ENCODE measurements around the gene TMEM273.
"Not testable (repeated sequence)": the region's sequence is repeated elsewhere in the genome, so short reads cannot be mapped to it uniquely, and the experiment has no call there.

Gene TMEM273

DNA sequence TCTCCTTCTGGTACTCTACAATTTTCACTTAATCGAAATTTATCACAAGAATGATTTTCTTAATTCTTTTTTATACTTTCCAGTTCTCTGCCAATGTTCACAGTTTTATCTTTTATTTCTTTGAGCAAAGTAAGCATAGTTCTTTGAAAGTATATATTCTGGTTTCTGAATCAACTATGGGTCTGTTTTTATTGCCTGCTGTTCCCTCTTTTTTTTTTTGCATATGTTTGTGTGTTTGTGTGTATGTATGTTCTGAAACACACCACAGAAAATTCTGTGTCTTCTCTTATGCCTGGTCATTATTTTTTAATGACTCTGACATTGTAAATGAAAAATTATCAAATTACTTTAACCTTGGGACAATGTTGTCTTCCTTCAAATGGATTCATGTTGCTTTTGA lies 15.9 kb upstream of the TMEM273 start:
- DNase-seq, result no peak

DNA sequence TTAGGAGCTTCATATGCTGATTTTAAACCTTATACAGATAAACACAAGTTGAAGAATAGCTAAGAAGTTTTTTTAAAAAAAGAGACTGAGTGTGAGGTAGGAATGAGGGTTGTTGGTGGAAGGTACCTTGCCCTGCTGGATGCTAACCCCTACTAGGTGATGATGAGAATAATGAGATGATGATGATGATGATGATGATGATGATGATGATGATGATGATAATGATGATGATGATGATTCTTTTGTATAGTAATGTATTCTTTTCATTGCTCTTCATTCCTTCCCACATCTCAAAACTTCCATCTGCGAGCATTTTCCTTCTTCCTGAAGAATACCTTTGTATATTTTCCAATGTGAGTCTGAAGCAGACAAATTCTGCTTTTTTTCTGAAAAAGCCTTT lies 14.1 kb upstream of the TMEM273 start:
- no peak for DNase-seq

DNA sequence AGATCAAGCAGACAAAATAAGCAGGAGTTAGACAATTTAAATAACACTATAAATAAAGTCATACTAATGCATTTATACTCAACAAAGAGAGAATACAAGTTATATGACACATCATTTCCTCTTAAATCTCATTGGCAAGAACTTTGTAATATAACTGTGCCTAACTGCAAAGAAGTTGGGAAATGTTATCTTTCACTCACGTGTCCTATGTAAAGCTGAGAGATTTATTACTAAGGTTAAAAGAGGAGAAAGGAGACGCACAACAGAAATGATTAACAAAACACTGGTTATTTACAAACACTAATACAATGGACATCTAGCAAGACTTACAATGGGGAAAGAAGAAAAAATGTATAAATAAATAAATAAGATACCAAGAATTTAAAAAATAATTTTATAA lies 12.7 kb upstream of the TMEM273 start:
- DNase-seq, result no peak

DNA sequence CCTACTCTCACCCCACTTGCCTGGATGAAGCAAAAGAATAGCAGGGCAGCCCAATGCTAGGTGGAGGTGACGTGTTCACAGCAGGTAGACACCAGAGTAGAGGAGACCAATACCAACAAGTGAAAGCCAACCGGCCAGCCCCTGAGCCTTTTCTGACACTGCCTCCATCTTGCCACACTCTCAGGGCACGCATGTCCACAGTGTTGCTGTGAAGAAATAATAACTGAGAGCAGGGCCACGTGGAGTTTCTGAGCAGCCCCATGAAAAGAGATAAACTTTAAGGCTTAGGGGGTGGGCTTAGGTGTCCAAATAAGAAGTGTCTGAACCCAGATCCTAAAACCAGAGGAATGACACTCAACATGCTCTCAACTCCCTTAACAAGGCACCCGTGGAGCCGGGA lies 9.0 kb upstream of the TMEM273 start:
- no peak for DNase-seq

DNA sequence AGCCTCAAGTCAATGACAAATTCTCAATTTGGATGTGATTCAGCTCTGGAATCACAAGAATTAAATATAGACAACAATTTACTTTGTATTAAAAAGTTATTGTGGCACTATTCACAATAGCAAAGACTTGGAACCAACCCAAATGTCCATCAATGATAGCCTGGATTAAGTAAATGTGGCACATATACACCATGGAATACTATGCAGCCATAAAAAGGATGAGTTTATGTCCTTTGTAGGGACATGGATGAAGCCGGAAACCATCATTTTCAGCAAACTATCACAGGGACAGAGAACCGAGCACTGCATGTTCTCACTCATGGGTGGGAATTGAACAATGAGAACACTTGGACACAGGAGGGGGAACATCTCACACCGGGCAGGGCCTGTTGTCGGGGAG lies 7.7 kb upstream of the TMEM273 start:
- not testable (repeated sequence) for DNase-seq

DNA sequence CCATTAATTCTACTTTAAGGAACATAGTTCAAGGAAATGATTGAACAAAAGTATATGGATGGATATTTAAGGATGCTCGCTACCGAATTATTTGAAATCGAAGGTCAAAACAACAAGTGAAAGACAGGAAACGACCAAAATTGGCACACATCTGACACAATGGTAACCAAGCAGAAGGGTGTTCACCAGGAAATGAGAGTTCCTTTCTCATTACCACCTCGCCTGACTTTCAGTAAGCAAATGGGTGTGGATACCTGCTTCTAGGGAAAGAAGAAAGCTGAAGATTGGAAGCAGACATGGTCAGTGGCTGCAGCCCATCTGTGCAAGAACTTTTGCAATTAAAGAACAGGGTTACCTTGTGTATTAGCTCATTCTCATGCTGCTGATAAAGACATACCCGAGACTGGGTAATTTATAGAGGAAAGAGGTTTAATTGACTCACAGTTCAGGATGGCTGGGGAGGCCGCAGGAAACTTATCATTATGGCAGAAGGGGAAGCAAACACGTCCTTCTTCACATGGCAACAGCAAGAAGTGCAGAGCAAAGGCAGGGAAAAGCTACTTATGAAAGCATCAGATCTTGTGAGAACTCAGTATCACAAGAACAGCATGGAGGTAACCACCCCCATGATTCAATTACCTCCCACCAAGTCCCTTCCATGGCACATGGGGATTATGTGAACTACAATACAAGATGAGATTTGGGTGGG lies 6.2 kb upstream of the TMEM273 start:
- DNase-seq, result no peak

DNA sequence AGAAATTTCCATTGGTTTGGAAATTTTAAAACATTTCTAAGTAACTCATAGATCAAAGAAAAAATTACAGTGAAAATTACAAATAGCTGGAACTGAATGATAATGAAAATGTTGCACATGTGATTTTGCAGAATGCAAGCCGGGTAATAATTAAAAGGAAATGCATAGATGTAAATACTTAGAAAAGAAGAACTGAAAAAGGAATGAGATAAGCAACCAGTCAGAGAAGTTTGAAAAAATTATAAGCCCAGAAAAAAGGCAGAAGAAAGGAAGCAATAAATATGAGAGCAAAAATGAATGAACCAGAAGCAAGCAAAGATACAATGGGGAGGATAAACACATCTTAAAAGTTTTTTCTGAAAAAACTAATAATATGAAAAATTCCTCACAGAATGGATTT lies 3.2 kb upstream of the TMEM273 start:
- peak; percentile 18 for DNase-seq

DNA sequence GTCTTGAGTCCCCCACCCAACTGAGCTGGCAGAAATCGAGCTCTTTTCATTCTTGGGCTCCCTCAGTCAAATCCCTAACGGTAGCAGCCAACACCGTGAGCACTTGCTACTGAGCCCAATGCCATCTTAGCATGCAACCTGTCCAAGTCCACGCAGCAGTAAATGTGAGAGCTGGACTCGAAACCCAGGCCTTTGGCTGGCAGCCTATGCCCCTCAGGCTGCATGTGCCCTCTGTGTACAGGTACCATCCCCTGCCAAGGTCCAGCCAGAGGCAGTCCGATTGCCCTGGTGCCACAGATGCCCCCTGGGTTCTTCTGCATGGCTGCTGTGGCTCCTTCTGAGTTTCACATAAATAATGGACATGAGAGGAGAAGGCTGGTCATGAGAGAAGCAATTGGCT lies 1.2 kb upstream of the TMEM273 start:
- no peak for DNase-seq

DNA sequence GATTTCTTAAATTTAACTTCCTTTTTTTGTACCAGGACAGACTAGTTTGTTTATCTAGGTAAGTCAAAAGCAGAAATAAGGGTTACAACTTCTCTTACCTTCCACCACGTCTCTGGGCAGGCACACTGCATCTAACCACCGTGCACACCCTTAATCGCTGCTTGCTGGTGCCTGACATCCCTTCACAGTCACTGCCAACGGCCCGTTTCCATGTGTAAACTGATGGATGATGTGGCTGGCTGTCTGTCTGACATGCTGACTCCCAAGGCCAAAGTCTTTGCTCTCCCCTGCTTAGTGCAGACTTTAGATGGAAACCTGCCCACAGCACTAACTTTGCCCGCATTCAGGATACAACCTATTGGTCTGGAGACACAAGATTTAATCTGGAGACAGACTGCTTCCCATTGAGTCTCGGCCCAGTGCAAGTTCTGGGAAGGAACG lies 1.1 kb downstream of the TMEM273 start:
- DNase-seq, result no peak

DNA sequence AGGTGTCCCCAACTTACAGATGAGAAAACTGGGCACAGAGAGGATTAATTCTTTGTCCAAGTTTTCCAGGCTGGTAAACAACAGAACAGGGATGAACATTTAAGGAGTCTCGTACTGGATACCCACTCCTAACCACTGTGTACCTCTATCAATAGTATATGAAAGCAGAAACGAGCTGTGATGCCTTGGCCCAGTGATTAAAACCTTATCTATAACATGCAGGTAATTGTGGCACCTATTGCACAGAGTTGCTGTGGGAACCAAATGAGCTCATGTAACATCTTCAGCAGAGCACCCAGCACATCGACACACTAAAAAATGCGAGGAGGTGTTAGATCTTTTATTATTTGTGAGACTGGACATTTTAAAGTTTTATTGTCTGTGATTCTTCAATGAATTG lies 1.6 kb downstream of the TMEM273 start:
- no peak for DNase-seq

DNA sequence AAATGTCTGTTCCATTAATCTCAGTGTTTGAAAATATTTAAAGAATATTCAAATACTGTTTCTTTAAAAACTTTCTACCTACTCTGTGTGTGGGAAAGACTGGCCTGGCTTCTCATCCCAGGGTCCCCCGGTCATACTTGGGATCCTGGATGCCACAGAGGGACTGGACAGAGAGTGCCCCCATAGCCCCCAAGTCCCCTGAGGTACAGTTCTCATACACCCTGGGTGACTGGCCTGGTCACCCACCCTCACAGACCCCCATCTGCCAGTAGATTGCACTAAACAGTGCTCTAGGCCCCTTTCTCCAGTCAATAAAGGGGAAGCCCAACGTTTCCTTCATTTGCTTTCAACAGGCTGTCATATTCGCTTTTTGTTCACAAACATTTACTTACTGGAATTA lies 3.0 kb downstream of the TMEM273 start:
- DNase-seq, result no peak

DNA sequence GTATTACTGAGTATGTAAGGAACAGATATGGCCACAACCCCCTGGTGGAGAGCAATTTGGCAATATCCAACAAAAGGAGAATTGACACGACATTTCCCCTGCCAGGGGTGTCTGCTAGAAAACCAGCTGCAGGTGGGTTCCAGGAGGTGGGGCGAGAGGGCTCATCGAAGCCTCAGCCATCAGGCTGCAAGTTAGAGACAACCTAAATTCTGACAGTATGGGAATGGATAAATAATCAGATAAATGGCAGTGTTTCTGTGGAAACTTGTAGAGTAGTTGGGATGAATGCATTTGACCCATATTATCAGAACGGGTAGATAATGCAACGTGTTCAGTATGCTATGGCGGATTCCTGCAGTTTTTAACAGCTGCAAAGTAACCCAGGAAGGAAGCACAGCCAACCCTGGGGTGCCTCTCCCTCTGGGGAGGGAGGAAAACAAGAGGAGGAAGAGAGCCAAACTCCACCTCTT lies 3.5 kb downstream of the TMEM273 start:
- peak; percentile 3 for DNase-seq

DNA sequence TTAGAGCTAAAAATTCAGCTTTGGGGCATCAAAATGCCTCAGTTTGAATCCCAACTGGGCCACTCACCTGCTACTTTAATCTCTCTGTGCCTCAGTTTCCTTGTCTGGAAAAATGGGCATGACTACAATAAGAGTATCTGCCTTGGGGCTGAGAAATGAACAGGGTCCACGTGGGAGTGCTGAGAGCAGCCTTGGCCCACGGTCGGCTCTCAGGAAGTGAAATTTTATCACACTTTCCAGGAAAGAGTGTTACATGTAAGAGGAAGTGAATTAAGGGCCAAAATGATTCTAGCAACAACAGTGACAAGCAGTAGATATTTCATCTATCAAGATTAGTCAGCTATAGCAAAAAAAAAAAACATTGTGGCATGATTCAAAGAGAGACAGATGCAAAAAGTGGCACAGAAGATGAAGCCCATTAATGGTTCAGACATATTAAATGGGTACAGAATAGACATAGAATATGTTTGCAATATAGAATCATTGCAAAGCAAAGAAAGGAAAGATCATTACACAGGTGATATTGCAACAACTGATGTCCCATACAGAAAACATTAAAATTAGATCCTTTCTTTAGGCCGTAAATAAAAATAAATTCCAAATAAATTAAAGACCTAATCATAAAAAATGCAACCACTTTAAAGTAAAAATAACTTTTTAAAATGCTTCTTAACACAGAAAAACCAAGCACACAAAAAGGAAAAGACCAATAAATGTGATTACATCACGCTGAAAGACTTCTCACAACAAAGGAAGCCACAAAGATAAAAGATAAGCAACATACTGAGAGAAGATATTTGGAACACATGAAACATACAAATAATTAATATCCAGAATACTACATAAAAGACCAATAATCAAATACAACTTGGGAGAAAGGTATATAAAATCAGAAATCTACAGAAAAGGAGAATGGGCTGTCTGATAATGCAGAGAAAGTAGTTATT lies 4.3 kb downstream of the TMEM273 start:
- DNase-seq, result peak; percentile 90

DNA sequence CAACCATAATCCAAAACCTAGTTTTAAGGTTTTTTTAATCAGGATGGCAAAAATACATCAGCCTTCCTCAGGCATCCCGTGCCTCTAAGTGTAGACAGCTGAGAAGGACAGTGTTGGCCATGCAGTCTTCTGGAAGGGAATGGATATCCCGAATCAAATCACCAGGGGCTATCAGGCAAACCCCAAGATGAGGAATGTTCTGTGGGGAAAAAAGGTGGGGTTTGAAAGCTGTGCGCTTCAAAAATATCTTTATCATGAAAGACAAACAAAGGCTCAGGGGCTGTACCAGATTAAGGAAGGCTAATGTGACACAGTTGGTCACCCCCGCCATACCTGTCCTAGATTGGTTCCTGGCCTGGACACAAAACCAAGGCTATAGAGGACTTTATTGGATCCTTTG lies 5.4 kb downstream of the TMEM273 start:
- DNase-seq, result no peak

DNA sequence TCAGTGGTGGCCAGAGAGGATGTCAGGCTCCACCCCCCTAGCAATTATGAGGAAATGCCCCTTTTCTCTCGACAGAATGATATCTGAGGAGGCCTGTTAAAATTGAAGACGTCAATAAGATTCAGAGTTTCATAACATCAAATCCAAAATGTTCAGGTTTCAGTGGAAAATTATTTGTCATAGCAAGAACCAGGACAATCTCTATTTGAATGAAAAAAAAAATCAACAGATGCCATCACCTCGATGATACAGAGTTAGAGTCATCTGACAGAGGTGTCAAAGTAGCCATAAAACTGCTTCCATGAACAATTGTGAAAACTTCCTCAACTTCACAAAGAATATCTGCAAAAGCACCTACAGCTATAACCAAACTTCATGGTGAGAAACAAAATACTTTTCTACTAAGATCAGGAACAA lies 7.7 kb downstream of the TMEM273 start:
- DNase-seq, result no peak

DNA sequence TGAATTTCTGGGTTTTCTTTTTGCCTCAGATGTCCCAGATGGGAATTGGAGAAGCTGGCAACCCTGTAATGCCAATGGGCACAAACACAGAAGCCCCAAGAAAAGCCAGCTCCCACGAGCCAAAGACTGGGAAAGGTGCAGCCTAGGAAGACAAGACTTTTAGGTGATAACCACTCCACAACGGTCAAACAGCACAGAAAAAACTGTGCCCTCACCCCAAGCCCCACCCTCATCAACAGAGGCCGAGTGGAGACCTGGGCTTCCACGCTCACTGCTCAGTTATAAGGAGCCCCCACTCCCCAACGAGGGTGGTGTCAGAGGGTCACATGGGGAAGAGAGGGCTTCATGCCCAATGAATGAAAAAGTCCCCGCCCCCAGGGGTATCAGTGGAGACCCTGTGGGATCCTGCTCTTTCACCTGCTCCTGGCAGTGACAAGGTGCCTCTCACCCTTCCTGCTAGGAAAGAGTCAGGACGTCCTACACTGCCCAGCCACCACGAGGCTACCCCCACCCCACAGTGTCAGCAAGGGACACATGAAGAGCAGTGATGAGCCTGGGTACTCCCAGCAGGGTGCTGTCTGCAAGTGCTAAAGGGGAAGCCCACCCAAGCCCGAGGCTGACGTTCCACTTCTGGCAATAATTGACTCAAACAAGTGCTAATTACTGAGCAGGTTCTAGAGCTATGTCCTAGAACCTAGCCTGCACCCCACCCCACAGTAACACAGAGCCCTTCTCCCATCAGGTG lies 8.3 kb downstream of the TMEM273 start:
- no peak for DNase-seq

DNA sequence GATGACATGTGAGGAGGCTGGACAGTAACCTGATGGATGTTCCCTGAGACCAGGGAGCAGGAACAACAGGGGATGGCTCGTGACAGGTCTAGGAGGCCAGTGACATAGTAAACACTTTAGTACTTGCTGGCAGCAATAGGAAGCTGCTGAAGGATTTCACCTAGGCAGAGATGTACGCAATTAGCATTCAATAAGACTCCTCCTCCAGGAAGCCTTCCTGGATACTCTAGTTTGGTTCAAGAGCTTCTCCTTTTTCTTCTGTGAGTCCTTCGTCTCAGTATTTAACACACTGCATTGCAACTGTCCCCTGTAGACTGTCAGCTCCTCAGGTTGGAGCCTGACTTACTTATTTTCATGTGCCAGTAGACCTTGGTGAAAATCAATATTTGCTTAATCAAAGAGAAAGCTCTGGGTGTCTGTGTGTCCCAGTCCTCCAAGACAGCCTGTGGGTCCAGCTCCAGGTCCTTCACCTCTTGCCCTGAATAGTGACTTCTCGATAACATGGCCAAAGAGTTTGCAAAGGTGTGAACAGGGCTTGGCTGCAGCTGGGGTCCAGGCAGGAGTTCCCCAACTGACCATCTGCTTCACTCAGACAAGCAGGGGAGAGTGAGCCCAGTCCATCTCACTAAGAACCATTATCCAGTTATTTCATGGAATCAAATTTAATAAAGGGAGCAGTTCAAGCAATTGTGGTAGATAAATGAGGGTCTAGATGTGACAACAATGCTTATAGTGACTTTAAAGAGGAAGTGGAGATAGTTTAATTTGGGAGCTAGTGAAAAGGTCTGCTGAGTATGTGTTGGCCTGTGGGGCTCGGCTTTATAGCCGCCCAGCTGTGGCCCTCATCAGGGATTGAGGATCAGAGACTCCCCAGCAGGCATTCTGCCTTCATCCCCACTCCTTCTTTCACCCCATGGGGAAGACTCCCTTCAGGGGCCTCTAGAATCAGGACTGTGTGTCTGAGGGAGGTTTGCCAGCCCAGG lies 9.4 kb downstream of the TMEM273 start:
- DNase-seq, result peak; percentile 17

DNA sequence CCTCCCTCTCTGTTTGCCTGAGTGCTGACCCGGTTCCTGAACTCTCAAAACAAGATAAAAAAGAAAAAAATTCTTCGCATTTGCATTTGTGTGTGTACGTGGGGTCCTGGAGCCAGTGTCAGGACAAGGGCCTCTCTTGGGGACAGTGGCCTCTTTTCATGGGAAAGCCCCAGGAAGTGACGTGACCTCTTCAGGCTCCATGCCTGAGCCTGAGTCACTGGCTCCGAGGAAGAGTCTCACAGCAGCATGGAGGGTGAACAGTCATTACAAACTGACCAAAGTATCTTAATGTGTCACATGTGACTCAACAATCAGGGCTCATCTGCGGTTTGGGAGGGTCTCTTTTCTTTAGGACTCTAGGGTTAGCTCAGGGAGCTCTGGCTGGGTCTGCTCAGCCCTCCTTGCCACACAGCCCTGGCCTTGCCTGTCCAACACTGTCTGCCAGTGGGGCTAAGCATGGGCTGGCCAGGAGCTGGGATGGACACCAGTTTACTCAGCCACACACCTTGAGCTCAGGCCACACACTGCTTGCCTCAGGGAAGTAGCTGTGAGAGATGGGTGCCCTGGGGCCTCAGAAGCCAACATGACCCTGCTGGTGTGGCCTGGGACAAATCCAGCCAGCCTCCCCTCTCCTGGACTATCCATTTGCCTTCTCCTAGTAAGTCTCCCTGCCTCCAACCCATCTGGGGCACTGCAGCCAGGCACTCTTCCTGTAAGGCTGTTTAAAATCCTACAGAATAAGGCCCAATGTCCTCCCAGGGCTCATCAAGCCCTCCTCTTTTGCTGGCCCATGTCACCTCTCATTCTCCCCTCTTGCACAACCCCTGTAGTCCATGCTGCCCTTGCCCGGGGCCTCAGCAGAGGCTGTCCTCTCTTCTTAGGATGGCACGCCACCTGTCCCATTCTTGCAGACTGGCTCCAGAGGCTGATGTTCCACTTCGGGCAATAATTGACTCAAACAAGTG lies 10.5 kb downstream of the TMEM273 start:
- DNase-seq, result peak; percentile 70

DNA sequence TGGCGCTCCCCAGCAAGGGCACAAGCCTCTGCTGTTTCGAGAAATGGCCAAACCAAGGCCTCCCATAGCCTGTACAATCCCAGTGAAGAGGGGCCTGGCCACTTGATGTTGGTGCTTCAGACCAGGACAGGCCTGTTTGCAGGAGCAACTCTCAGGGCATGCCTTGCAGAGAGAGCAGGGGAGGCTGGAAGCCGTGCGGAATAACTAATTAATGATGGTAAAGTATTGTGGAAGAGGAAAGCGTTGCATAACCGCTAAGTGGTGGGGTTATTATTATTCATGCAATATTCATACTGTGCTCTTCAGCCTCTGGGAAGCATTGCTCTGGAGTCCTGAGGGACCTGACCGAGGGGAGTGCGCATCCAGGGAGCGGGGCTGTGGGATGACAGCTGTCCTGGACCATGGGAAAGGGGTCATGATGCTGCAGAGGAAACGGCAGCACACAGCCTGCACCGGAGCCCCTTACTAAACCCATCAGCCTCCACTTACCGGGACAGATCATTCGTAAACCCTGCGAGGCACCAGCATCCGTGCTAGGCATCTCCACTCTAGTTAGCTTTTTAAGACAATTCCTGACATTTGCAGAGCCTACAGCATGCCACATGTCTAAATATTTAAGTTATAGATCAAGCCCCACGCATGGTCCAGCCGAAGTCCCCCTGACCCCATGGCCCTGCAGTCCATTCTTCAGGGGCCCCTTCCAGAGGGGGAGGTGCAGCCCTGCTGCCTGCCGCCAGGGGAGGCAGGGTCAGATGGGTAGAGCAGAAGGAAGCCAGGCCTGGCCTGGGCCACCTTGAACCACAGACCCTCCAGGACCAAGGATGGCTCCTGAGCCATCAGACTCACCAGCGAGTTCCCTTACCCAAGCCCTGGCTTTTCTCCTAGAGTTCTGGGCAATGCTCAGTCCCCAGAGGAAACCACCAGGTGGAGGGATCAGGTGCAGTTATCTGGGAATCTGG lies 11.6 kb downstream of the TMEM273 start:
- no peak for DNase-seq

All from MV-4-11 (cell line).